ENCODE results near the gene PREX1.
"Not testable (repeated sequence)": the region's sequence is repeated elsewhere in the genome, so short reads cannot be mapped to it uniquely, and the experiment has no call there.

PREX1 gene

GRCh38 chr20:48603819-48604405 lies 223.9 kb downstream of the PREX1 start:
- no peak overlapping the region for H3K4me3 ChIP-seq (ENCODE audit: insufficient read length, low read depth)
- peaks cover 21% of the 10 kb centered on the region for H3K27me3 ChIP-seq (ENCODE audit: insufficient read depth, insufficient read length)
- H3K9me3 ChIP-seq (ENCODE audit: insufficient read depth, low read length), result no peaks in the 10 kb centered on the region; the same call in 1 of the 2 replicates
- no peak for TF ChIP-seq SUZ12 (IDR thresholded peaks at IDR 0.05; ENCODE audit: extremely low read depth, insufficient read depth, insufficient read length)
- no peak for TF ChIP-seq YY1 (IDR thresholded peaks at IDR 0.05; ENCODE audit: insufficient read depth, insufficient read length)
- TF ChIP-seq ZNF274 (IDR thresholded peaks at IDR 0.05; ENCODE audit: low read depth, low read length), result no peak
- no peaks in the 10 kb centered on the region for H3K36me3 ChIP-seq (ENCODE audit: insufficient read depth, insufficient read length, low read length)
- peaks cover 13% of the 10 kb centered on the region for H3K4me1 ChIP-seq (ENCODE audit: insufficient read depth, insufficient read length)
- no peak overlapping the region for H3K9ac ChIP-seq (ENCODE audit: insufficient read length, low read depth)
- DNase-seq (ENCODE audit: low read depth, low spot score), result no peak

- TF ChIP-seq YY1 (IDR thresholded peaks at IDR 0.05; ENCODE audit: insufficient read depth, insufficient read length) (no peak), ZNF274 (IDR thresholded peaks at IDR 0.05; ENCODE audit: low read depth, low read length) (no peak), SUZ12 (IDR thresholded peaks at IDR 0.05; ENCODE audit: extremely low read depth, insufficient read depth, insufficient read length) (no peak)
- Histone ChIP-seq H3K4me1 (ENCODE audit: insufficient read depth, insufficient read length) (peaks cover 16% of the 10 kb centered on the region), H3K9me3 (ENCODE audit: insufficient read depth, low read length) (no peaks in the 10 kb centered on the region; the same call in 1 of the 2 replicates), H3K36me3 (ENCODE audit: insufficient read depth, insufficient read length, low read length) (no peaks in the 10 kb centered on the region), H3K4me3 (ENCODE audit: insufficient read length, low read depth) (no peak overlapping the region), H3K9ac (ENCODE audit: insufficient read length, low read depth) (no peak overlapping the region), H3K27me3 (ENCODE audit: insufficient read depth, insufficient read length) (peaks cover 21% of the 10 kb centered on the region)
- no peak for DNase-seq (ENCODE audit: low read depth, low spot score)
Observed at GRCh38 chr20:48603116-48603818, 224.5 kb downstream of the PREX1 start.

GRCh38 chr20:48601798-48602197 lies 226.0 kb downstream of the PREX1 start:
- no peak for DNase-seq (ENCODE audit: low read depth, low spot score)
- Histone ChIP-seq H3K27me3 (ENCODE audit: insufficient read depth, insufficient read length) (peaks cover 21% of the 10 kb centered on the region), H3K36me3 (ENCODE audit: insufficient read depth, insufficient read length, low read length) (no peaks in the 10 kb centered on the region), H3K4me3 (ENCODE audit: insufficient read length, low read depth) (no peak overlapping the region), H3K9me3 (ENCODE audit: insufficient read depth, low read length) (no peaks in the 10 kb centered on the region; the same call in 1 of the 2 replicates), H3K4me1 (ENCODE audit: insufficient read depth, insufficient read length) (peaks cover 18% of the 10 kb centered on the region), H3K9ac (ENCODE audit: insufficient read length, low read depth) (no peak overlapping the region)
- TF ChIP-seq ZNF274 (IDR thresholded peaks at IDR 0.05; ENCODE audit: low read depth, low read length), result no peak
- no peak for TF ChIP-seq SUZ12 (IDR thresholded peaks at IDR 0.05; ENCODE audit: extremely low read depth, insufficient read depth, insufficient read length)
- no peak for TF ChIP-seq YY1 (IDR thresholded peaks at IDR 0.05; ENCODE audit: insufficient read depth, insufficient read length)

- TF ChIP-seq YY1 (IDR thresholded peaks at IDR 0.05; ENCODE audit: insufficient read depth, insufficient read length), result no peak
- TF ChIP-seq SUZ12 (IDR thresholded peaks at IDR 0.05; ENCODE audit: extremely low read depth, insufficient read depth, insufficient read length), result no peak
- TF ChIP-seq ZNF274 (IDR thresholded peaks at IDR 0.05; ENCODE audit: low read depth, low read length), result no peak
Observed at GRCh38 chr20:48600470-48600945, 227.3 kb downstream of the PREX1 start.

GRCh38 chr20:48599748-48600469 lies 227.9 kb downstream of the PREX1 start:
- peaks cover 18% of the 10 kb centered on the region for H3K4me1 ChIP-seq (ENCODE audit: insufficient read depth, insufficient read length)

More at GRCh38 chr20:48600470-48600945, 227.3 kb downstream of the PREX1 start:
- no peak overlapping the region for H3K9ac ChIP-seq (ENCODE audit: insufficient read length, low read depth)
- H3K4me1 ChIP-seq (ENCODE audit: insufficient read depth, insufficient read length), result peaks cover 18% of the 10 kb centered on the region
- H3K36me3 ChIP-seq (ENCODE audit: insufficient read depth, insufficient read length, low read length), result no peaks in the 10 kb centered on the region
- H3K27me3 ChIP-seq (ENCODE audit: insufficient read depth, insufficient read length), result peaks cover 21% of the 10 kb centered on the region
- DNase-seq (ENCODE audit: low read depth, low spot score), result no peak
- H3K4me3 ChIP-seq (ENCODE audit: insufficient read length, low read depth), result no peak overlapping the region
- H3K9me3 ChIP-seq (ENCODE audit: insufficient read depth, low read length), result no peaks in the 10 kb centered on the region; the same call in 1 of the 2 replicates

GRCh38 chr20:48599106-48599747 lies 228.6 kb downstream of the PREX1 start:
- no peaks in the 10 kb centered on the region for H3K36me3 ChIP-seq (ENCODE audit: insufficient read depth, insufficient read length, low read length)
- no peaks in the 10 kb centered on the region; the same call in 1 of the 2 replicates for H3K9me3 ChIP-seq (ENCODE audit: insufficient read depth, low read length)
- H3K4me3 ChIP-seq (ENCODE audit: insufficient read length, low read depth), result no peak overlapping the region
- H3K9ac ChIP-seq (ENCODE audit: insufficient read length, low read depth), result peak overlapping the region; percentile 16
- peaks cover 21% of the 10 kb centered on the region for H3K27me3 ChIP-seq (ENCODE audit: insufficient read depth, insufficient read length)
- no peak for DNase-seq (ENCODE audit: low read depth, low spot score)
- H3K4me1 ChIP-seq (ENCODE audit: insufficient read depth, insufficient read length), result peaks cover 18% of the 10 kb centered on the region
- no peak for TF ChIP-seq ZNF274 (IDR thresholded peaks at IDR 0.05; ENCODE audit: low read depth, low read length)
- no peak for TF ChIP-seq SUZ12 (IDR thresholded peaks at IDR 0.05; ENCODE audit: extremely low read depth, insufficient read depth, insufficient read length)
- no peak for TF ChIP-seq YY1 (IDR thresholded peaks at IDR 0.05; ENCODE audit: insufficient read depth, insufficient read length)

More at GRCh38 chr20:48599748-48600469, 227.9 kb downstream of the PREX1 start:
- peaks cover 21% of the 10 kb centered on the region for H3K27me3 ChIP-seq (ENCODE audit: insufficient read depth, insufficient read length)
- no peak for DNase-seq (ENCODE audit: low read depth, low spot score)
- H3K9ac ChIP-seq (ENCODE audit: insufficient read length, low read depth), result no peak overlapping the region
- H3K4me3 ChIP-seq (ENCODE audit: insufficient read length, low read depth), result no peak overlapping the region
- no peaks in the 10 kb centered on the region; the same call in 1 of the 2 replicates for H3K9me3 ChIP-seq (ENCODE audit: insufficient read depth, low read length)
- no peak for TF ChIP-seq ZNF274 (IDR thresholded peaks at IDR 0.05; ENCODE audit: low read depth, low read length)
- no peak for TF ChIP-seq YY1 (IDR thresholded peaks at IDR 0.05; ENCODE audit: insufficient read depth, insufficient read length)
- no peak for TF ChIP-seq SUZ12 (IDR thresholded peaks at IDR 0.05; ENCODE audit: extremely low read depth, insufficient read depth, insufficient read length)
- H3K36me3 ChIP-seq (ENCODE audit: insufficient read depth, insufficient read length, low read length), result no peaks in the 10 kb centered on the region

- H3K4me3 ChIP-seq (ENCODE audit: insufficient read length, low read depth); DNase-seq (ENCODE audit: low read depth, low spot score); H3K36me3 ChIP-seq (ENCODE audit: insufficient read depth, insufficient read length, low read length); H3K9me3 ChIP-seq (ENCODE audit: insufficient read depth, low read length): not testable (repeated sequence)
- Histone ChIP-seq H3K27me3 (ENCODE audit: insufficient read depth, insufficient read length) (peaks cover 21% of the 10 kb centered on the region), H3K4me1 (ENCODE audit: insufficient read depth, insufficient read length) (peaks cover 12% of the 10 kb centered on the region), H3K9ac (ENCODE audit: insufficient read length, low read depth) (peak overlapping the region; percentile 16)
Observed at GRCh38 chr20:48598303-48598941, 229.4 kb downstream of the PREX1 start.

Data from NT2/D1 (cell line).